ENCODE results near the gene FXYD7.

- TF ChIP-seq, protein P1, sequence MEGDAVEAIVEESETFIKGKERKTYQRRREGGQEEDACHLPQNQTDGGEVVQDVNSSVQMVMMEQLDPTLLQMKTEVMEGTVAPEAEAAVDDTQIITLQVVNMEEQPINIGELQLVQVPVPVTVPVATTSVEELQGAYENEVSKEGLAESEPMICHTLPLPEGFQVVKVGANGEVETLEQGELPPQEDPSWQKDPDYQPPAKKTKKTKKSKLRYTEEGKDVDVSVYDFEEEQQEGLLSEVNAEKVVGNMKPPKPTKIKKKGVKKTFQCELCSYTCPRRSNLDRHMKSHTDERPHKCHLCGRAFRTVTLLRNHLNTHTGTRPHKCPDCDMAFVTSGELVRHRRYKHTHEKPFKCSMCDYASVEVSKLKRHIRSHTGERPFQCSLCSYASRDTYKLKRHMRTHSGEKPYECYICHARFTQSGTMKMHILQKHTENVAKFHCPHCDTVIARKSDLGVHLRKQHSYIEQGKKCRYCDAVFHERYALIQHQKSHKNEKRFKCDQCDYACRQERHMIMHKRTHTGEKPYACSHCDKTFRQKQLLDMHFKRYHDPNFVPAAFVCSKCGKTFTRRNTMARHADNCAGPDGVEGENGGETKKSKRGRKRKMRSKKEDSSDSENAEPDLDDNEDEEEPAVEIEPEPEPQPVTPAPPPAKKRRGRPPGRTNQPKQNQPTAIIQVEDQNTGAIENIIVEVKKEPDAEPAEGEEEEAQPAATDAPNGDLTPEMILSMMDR (IDR thresholded peaks at IDR 0.05), result no peak
- no peak for TF ChIP-seq POLR2A (IDR thresholded peaks at IDR 0.05)
Measured at GRCh38 chr19:35162471-35163326, 19.6 kb downstream of the FXYD7 start.
